H9 (cell line): ENCODE measurements around the gene LHPP. TPM values are rescaled to one million over a fixed set of nuclear protein-coding genes. Genes with fewer than 3 reads are reported as not detected.

Source experiments
- DNase-seq: peaks from one replicate; pipeline ENCODE4 v3.0.0-alpha.2; 2017
- H2AFZ ChIP-seq: one replicate; pipeline ENCODE4 v1.6.1; 2013; ENCODE audit warnings: mild to moderate bottlenecking, low read length, control low read depth, moderate library complexity
- H2AK5ac ChIP-seq: 2 replicates; pipeline ENCODE4 v1.6.1; 2013; ENCODE audit warnings: low read length, control low read depth, mixed read lengths; ENCODE audit not compliant: insufficient read length
- H2BK120ac ChIP-seq: one replicate; pipeline ENCODE4 v1.6.1; 2013; ENCODE audit warnings: low read depth, mild to moderate bottlenecking, low read length, control low read depth, inconsistent platforms; ENCODE audit not compliant: poor library complexity, severe bottlenecking
- H2BK12ac ChIP-seq: 2 replicates; pipeline ENCODE4 v1.6.1; 2013; ENCODE audit warnings: low read length, control low read depth, mixed read lengths, low read depth; ENCODE audit not compliant: insufficient read length
- H2BK15ac ChIP-seq: 2 replicates; pipeline ENCODE4 v1.6.1; 2013; ENCODE audit warnings: low read depth, low read length, control low read depth
- H2BK20ac ChIP-seq: one replicate; pipeline ENCODE4 v1.6.1; 2013; ENCODE audit warnings: low read depth, mild to moderate bottlenecking, low read length, control low read depth, inconsistent platforms; ENCODE audit not compliant: poor library complexity, severe bottlenecking
- H2BK5ac ChIP-seq: 2 replicates; pipeline ENCODE4 v1.6.1; 2013; ENCODE audit warnings: low read length, control low read depth, mixed read lengths; ENCODE audit not compliant: insufficient read length
- H3K14ac ChIP-seq: 2 replicates; pipeline ENCODE4 v1.6.1; 2013; ENCODE audit warnings: low read length, control low read depth; ENCODE audit not compliant: insufficient read depth
- H3K18ac ChIP-seq: 2 replicates; pipeline ENCODE4 v1.6.1; 2013; ENCODE audit warnings: low read depth, mild to moderate bottlenecking, mixed read lengths, low read length, control low read depth; ENCODE audit not compliant: insufficient read length
- H3K23ac ChIP-seq: 2 replicates; pipeline ENCODE4 v1.6.1; 2013; ENCODE audit warnings: low read length, control low read depth, mixed read lengths, low read depth; ENCODE audit not compliant: insufficient read length
- H3K23me2 ChIP-seq: 2 replicates; pipeline ENCODE4 v1.6.1; 2013; ENCODE audit warnings: low read depth, mild to moderate bottlenecking, mixed read lengths, low read length, control low read depth; ENCODE audit not compliant: insufficient read length, poor library complexity, severe bottlenecking
- H3K27ac ChIP-seq: 2 replicates; pipeline ENCODE4 v1.5.1; 2013; ENCODE audit warnings: low read length, control low read depth, mixed read lengths, low read depth; ENCODE audit not compliant: insufficient read length
- H3K27me3 ChIP-seq: 2 replicates; pipeline ENCODE4 v1.6.1; 2013; ENCODE audit warnings: low read length, control low read depth, inconsistent platforms; ENCODE audit not compliant: insufficient read depth
- H3K4ac ChIP-seq: 2 replicates; pipeline ENCODE4 v1.6.1; 2013; ENCODE audit warnings: low read depth, mild to moderate bottlenecking, control low read depth, inconsistent platforms, low read length, moderate library complexity
- H3K4me1 ChIP-seq: 2 replicates; pipeline ENCODE4 v1.6.1; 2013; ENCODE audit warnings: low read length, control low read depth, inconsistent platforms; ENCODE audit not compliant: insufficient read depth
- H3K4me2 ChIP-seq: 2 replicates; pipeline ENCODE4 v1.6.1; 2013; ENCODE audit warnings: low read length, control low read depth, mixed read lengths; ENCODE audit not compliant: insufficient read length, insufficient read depth
- H3K56ac ChIP-seq: 2 replicates; pipeline ENCODE4 v1.6.1; 2013; ENCODE audit warnings: low read depth, mild to moderate bottlenecking, mixed read lengths, low read length, control low read depth; ENCODE audit not compliant: insufficient read length
- H3K79me1 ChIP-seq: 2 replicates; pipeline ENCODE4 v1.6.1; 2013; ENCODE audit warnings: low read depth, mild to moderate bottlenecking, moderate library complexity, low read length, control low read depth, inconsistent platforms; ENCODE audit not compliant: insufficient read depth, poor library complexity, severe bottlenecking
- H3K79me2 ChIP-seq: 2 replicates; pipeline ENCODE4 v1.6.1; 2013; ENCODE audit warnings: low read length, control low read depth, inconsistent platforms; ENCODE audit not compliant: insufficient read depth
- H3K9ac ChIP-seq: 2 replicates; pipeline ENCODE4 v1.6.1; 2013; ENCODE audit warnings: low read length, control low read depth, mixed read lengths; ENCODE audit not compliant: insufficient read length; ENCODE audit errors: extremely low read depth
- H3K9me3 ChIP-seq: one replicate; pipeline ENCODE4 v1.6.1; 2013; ENCODE audit warnings: low read depth, low read length, inconsistent platforms; ENCODE audit not compliant: control insufficient read depth
- H3T11ph ChIP-seq: one replicate; pipeline ENCODE4 v1.6.1; 2013; ENCODE audit warnings: mild to moderate bottlenecking, low read length, control low read depth, inconsistent platforms
- H4K20me1 ChIP-seq: one replicate; pipeline ENCODE4 v1.6.1; 2013; ENCODE audit not compliant: control insufficient read depth, insufficient read length, insufficient read depth
- H4K5ac ChIP-seq: 2 replicates; pipeline ENCODE4 v1.6.1; 2013; ENCODE audit warnings: low read depth, mild to moderate bottlenecking, mixed read lengths, low read length, control low read depth; ENCODE audit not compliant: insufficient read length
- H4K8ac ChIP-seq: replicated peaks from 2 replicates; pipeline ENCODE4 v1.6.1; 2013; ENCODE audit warnings: low read length, control low read depth, mixed read lengths, low read depth; ENCODE audit not compliant: insufficient read length
- H4K91ac ChIP-seq: 2 replicates; pipeline ENCODE4 v1.6.1; 2013; ENCODE audit warnings: low read depth, mild to moderate bottlenecking, moderate library complexity, mixed read lengths, low read length, control low read depth; ENCODE audit not compliant: insufficient read length
- H3K27ac Mint-ChIP-seq, 3 experiments: 2 replicates in 2 of 3; 3 replicates in 1 of 3; pipeline ENCODE4 v1.8.0; 2020 to 2021; ENCODE audit warnings: mixed read lengths in 3 of 3, mild to moderate bottlenecking in 1 of 3, moderate library complexity in 1 of 3
- H3K27me3 Mint-ChIP-seq: 2 replicates; pipeline ENCODE4 v1.8.0; 2021; ENCODE audit warnings: low read depth, mild to moderate bottlenecking, moderate library complexity, mixed read lengths
- H3K36me3 Mint-ChIP-seq, 3 experiments: 2 replicates in 2 of 3; 3 replicates in 1 of 3; pipeline ENCODE4 v1.8.0; 2020 to 2021; ENCODE audit warnings: low read depth in 3 of 3, mixed read lengths in 3 of 3; ENCODE audit not compliant: insufficient read depth in 1 of 3
- H3K4me1 Mint-ChIP-seq, 2 experiments: 2 replicates each; pipeline ENCODE4 v1.8.0; 2020; ENCODE audit warnings: mixed read lengths in 2 of 2
- H3K4me3 Mint-ChIP-seq, 2 experiments: 2 replicates in 1 of 2; 3 replicates in 1 of 2; pipeline ENCODE4 v1.8.0; 2020 to 2021; ENCODE audit warnings: mild to moderate bottlenecking in 2 of 2, mixed read lengths in 2 of 2, moderate library complexity in 1 of 2
- H3K9me3 Mint-ChIP-seq, 2 experiments: 2 replicates in 1 of 2; 3 replicates in 1 of 2; pipeline ENCODE4 v1.8.0; 2020; ENCODE audit warnings: mild to moderate bottlenecking in 2 of 2, mixed read lengths in 2 of 2, moderate library complexity in 1 of 2
- CTCF ChIP-seq: fragments of 200-600 bp; sonication (generic); conservative IDR thresholded peaks from 3 replicates; pipeline ENCODE4 v1.8.0; 2021; ENCODE audit warnings: antibody characterized with exemption, mild to moderate bottlenecking
- WGBS: extraction: QIAGEN DNeasy Blood & Tissue Kit; methylation state at CpG from one replicate; pipeline ENCODE4 v1.1.7; 2013; ENCODE audit warnings: missing lambda C conversion rate, low lambda C conversion rate, mixed read lengths; ENCODE audit not compliant: insufficient read length; ENCODE audit errors: extremely low coverage; 5-methylcytosine and 5-hydroxymethylcytosine counted together
- total RNA-seq: library from RNA; stranded (reverse); gene quantifications from 2 replicates; pipeline ENCODE4 v1.2.1, GENCODE V29; 2021

Gene LHPP
- total RNA-seq, 1 experiment from 2014 or later, result 29.6 TPM

- no peak overlapping the region for H2BK15ac ChIP-seq
- no peak overlapping the region for H3K23ac ChIP-seq
- no peaks in the 10 kb centered on the region for H3K9me3 ChIP-seq
- WGBS, result no CpG with 5 or more reads among the region's 20 CpGs
- H3K27ac ChIP-seq, result no peak overlapping the region
- no peak for TF ChIP-seq CTCF
- H3K23me2 ChIP-seq, result no peaks in the 10 kb centered on the region
- H2AK5ac ChIP-seq, result no peak overlapping the region
- no peak overlapping the region for H3K18ac ChIP-seq
- peaks cover 4% of the 10 kb centered on the region for H3K27me3 Mint-ChIP-seq
- DNase-seq, result no peak
- H3K27me3 ChIP-seq, result no peaks in the 10 kb centered on the region
- no peak overlapping the region for H2AFZ ChIP-seq
- no peak overlapping the region for H4K5ac ChIP-seq
- H3K36me3 Mint-ChIP-seq, result peaks cover 0 to 4% (median 2%) of the 10 kb centered on the region in 3 experiments; a peak in 2 of 7 replicates
- no peak overlapping the region for H2BK120ac ChIP-seq
- H3K79me2 ChIP-seq, result no peaks in the 10 kb centered on the region
- no peaks in the 10 kb centered on the region for H4K20me1 ChIP-seq
- no peak overlapping the region for H3K56ac ChIP-seq
- H3K27ac Mint-ChIP-seq, result no peak overlapping the region
- H3K4me3 Mint-ChIP-seq, result no peak overlapping the region
- no peaks in the 10 kb centered on the region for H3K4me1 ChIP-seq
- no peak overlapping the region for H4K91ac ChIP-seq
- no peak overlapping the region for H3K4me2 ChIP-seq
- no peak overlapping the region for H3T11ph ChIP-seq
- H3K4me1 Mint-ChIP-seq, result peaks cover 0 to 4% of the 10 kb centered on the region in 2 experiments; a peak in 2 of 4 replicates
- H3K79me1 ChIP-seq, result no peaks in the 10 kb centered on the region
- H4K8ac ChIP-seq, result no peak overlapping the region
- no peak overlapping the region for H2BK12ac ChIP-seq
- peaks cover 11% of the 10 kb centered on the region in 2 experiments; a peak in 4 of 5 replicates for H3K9me3 Mint-ChIP-seq
- no peak overlapping the region for H2BK20ac ChIP-seq
- no peak overlapping the region for H3K14ac ChIP-seq
- H3K4ac ChIP-seq, result no peak overlapping the region
- no peak overlapping the region for H3K9ac ChIP-seq
- H2BK5ac ChIP-seq, result no peak overlapping the region
Observed at GRCh38 chr10:124576526-124577420, 115.2 kb downstream of the LHPP start.
